Esophagus muscularis mucosa (tissue), 4 donors: ENCODE measurements around the gene ELFN1.

Experiments
- CTCF ChIP-seq, 3 experiments: fragments of 200-600 bp in 2 of 3; fragments of 450-650 bp in 1 of 3; sonication (generic) in 2 of 3; IDR thresholded peaks; one replicate each; pipeline ENCODE4 v1.5.1; 2017 to 2019; ENCODE audit warnings: antibody characterized with exemption in 3 of 3, mild to moderate bottlenecking in 2 of 3, moderate library complexity in 1 of 3
- EP300 ChIP-seq: sonication (generic); formaldehyde crosslinking; IDR thresholded peaks from one replicate; pipeline ENCODE4 v1.6.1; 2017; ENCODE audit warnings: antibody characterized with exemption
- POLR2AphosphoS5 ChIP-seq, 2 donors: sonication (generic); formaldehyde crosslinking; IDR thresholded peaks; one replicate each; pipeline ENCODE4 v1.6.1; 2017; ENCODE audit warnings: antibody characterized with exemption in 2 of 2

DNA sequence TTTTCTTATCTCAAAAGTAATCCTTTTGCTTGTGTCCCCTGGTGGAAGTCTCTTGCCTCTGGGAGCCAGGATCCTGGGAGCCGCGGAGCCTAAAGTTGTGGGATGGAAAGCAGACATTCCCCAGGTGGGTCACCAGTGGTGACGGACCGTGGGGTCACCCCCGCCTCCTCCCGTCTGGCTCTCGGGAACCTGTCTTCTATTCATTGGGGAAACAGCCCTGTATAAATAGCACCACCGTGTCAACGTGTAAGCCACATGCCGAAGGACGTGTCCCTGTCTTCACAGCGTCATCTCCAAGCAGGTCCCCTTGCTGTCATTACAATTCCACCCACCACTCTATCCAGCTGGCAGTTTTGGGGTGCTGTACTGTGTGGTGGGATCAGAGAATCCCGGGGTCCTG is 87.5 kb downstream of the ELFN1 start:
- TF ChIP-seq CTCF (IDR thresholded peaks at IDR 0.05) (no peak), EP300 (no peak), POLR2AphosphoS5 (IDR thresholded peaks at IDR 0.05) (no peak)
